Endodermal cell (in vitro differentiated cells): ENCODE measurements around the gene FGB. TPM values are rescaled to one million over a fixed set of nuclear protein-coding genes. Genes with fewer than 3 reads are reported as not detected.

Experiments
- DNase-seq: peaks from one replicate; pipeline ENCODE4 v3.0.0-alpha.2; 2017
- H3K27ac ChIP-seq: 2 replicates; pipeline ENCODE4 v1.5.1; 2013; ENCODE audit warnings: mild to moderate bottlenecking, low read depth, low read length, moderate library complexity
- H3K27me3 ChIP-seq: 2 replicates; pipeline ENCODE4 v1.6.1; 2013; ENCODE audit warnings: mild to moderate bottlenecking, low read length, moderate library complexity; ENCODE audit not compliant: insufficient read depth, control insufficient read depth, poor library complexity, severe bottlenecking
- H3K36me3 ChIP-seq: 2 replicates; pipeline ENCODE4 v1.7.0; 2013; ENCODE audit warnings: mild to moderate bottlenecking, low read length, moderate library complexity; ENCODE audit not compliant: control insufficient read depth, insufficient read depth
- H3K4me1 ChIP-seq: one replicate; pipeline ENCODE4 v1.7.0; 2013; ENCODE audit warnings: low read length; ENCODE audit not compliant: control insufficient read depth, insufficient read depth
- H3K4me3 ChIP-seq: 2 replicates; pipeline ENCODE4 v1.5.1; 2013; ENCODE audit warnings: mild to moderate bottlenecking, low read length, moderate library complexity
- H3K9ac ChIP-seq: 2 replicates; pipeline ENCODE4 v1.6.1; 2013; ENCODE audit warnings: mild to moderate bottlenecking, low read length, moderate library complexity; ENCODE audit not compliant: poor library complexity, severe bottlenecking; ENCODE audit errors: extremely low read depth
- H3K9me3 ChIP-seq: 2 replicates; pipeline ENCODE4 v1.6.1; 2013; ENCODE audit warnings: mild to moderate bottlenecking, low read length, moderate library complexity; ENCODE audit not compliant: control insufficient read depth
- H3K27ac Mint-ChIP-seq: 2 replicates; pipeline ENCODE4 v1.8.0; 2020; ENCODE audit warnings: mixed read lengths
- H3K27me3 Mint-ChIP-seq: 2 replicates; pipeline ENCODE4 v1.8.0; 2021; ENCODE audit warnings: mild to moderate bottlenecking, mixed read lengths; ENCODE audit not compliant: insufficient read depth
- H3K36me3 Mint-ChIP-seq: 2 replicates; pipeline ENCODE4 v1.8.0; 2020; ENCODE audit warnings: low read depth, mixed read lengths
- H3K4me1 Mint-ChIP-seq: 2 replicates; pipeline ENCODE4 v1.8.0; 2020; ENCODE audit warnings: mixed read lengths
- H3K4me3 Mint-ChIP-seq: 2 replicates; pipeline ENCODE4 v1.8.0; 2020; ENCODE audit warnings: mild to moderate bottlenecking, moderate library complexity, mixed read lengths
- H3K9me3 Mint-ChIP-seq: 2 replicates; pipeline ENCODE4 v1.8.0; 2020; ENCODE audit warnings: mild to moderate bottlenecking, mixed read lengths
- WGBS, 2 experiments: methylation state at CpG; one replicate each; pipeline versions ENCODE4 v1.1.5 to v1.1.7; 2013; ENCODE audit warnings: missing lambda C conversion rate in 2 of 2, mixed read lengths in 1 of 2; ENCODE audit not compliant: insufficient coverage in 1 of 2, insufficient read length in 1 of 2; 5-methylcytosine and 5-hydroxymethylcytosine counted together
- total RNA-seq, 2 donors: library from RNA; stranded (reverse); fragmentation: NEBNext Ultra II Directional in 1 of 2; extraction: Animal tissue kit (Norgen Biotek cat#: 25700) in 1 of 2; gene quantifications; 2 replicates in 1 of 2; 3 replicates in 1 of 2; pipeline ENCODE4 v1.2.1, GENCODE V29; 2021
- TF ChIP-seq, protein P1 (sequence below): fragments of 200-600 bp; sonication (generic); conservative IDR thresholded peaks from 2 replicates; pipeline ENCODE4 v1.5.0; 2021; ENCODE audit warnings: antibody characterized with exemption, mild to moderate bottlenecking

FGB gene
- total RNA-seq, 2 donors from 2014 or later: 0.55 TPM; not detected in 1

DNA sequence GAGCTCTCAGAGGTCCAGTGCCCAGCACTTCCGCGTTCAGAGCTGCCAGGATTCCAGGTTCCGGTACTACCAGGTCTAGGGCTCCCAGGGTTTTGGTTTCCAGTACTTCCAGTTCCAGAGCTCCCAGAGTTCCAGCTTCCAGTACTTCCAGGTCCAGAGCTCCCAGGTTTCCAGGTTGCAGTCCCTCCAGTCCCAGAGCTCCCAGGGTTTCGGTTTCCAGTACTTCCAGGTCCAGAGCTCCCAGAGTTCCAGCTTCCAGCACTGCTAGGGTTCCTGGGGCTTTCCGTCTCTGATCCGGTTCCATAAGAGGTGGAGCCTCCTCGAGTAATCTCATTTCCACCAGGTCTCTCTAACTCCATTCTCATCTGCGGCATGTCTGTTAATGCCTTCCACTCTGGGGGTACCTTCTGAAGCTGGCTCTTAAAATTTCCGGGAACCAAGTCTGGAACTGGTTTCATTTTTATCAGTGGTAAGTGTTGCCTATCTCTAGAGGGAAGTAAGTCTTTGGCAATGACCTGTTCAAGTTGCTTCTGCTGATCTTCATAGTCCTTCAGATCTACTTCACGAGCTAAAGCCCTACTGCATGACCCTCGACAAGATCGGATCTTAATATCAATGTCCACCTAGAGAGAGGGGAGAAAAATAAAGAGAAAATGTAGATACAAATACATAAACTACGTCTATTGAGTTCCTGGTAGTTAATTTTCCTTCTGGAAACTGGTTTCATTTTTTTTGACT is 23.7 kb downstream of the FGB start:
- Histone ChIP-seq H3K9ac (no peak overlapping the region), H3K27me3 (no peaks in the 10 kb centered on the region), H3K9me3 (no peaks in the 10 kb centered on the region), H3K27ac (no peak overlapping the region), H3K4me3 (no peak overlapping the region), H3K36me3 (no peaks in the 10 kb centered on the region), H3K4me1 (peaks cover 3% of the 10 kb centered on the region)
- no peaks in the 10 kb centered on the region for H3K9me3 Mint-ChIP-seq
- H3K27ac Mint-ChIP-seq: no peak overlapping the region
- H3K27me3 Mint-ChIP-seq: no peaks in the 10 kb centered on the region
- peaks cover 20% of the 10 kb centered on the region for H3K4me1 Mint-ChIP-seq
- DNase-seq: no peak
- no peaks in the 10 kb centered on the region for H3K36me3 Mint-ChIP-seq
- TF ChIP-seq, protein P1, sequence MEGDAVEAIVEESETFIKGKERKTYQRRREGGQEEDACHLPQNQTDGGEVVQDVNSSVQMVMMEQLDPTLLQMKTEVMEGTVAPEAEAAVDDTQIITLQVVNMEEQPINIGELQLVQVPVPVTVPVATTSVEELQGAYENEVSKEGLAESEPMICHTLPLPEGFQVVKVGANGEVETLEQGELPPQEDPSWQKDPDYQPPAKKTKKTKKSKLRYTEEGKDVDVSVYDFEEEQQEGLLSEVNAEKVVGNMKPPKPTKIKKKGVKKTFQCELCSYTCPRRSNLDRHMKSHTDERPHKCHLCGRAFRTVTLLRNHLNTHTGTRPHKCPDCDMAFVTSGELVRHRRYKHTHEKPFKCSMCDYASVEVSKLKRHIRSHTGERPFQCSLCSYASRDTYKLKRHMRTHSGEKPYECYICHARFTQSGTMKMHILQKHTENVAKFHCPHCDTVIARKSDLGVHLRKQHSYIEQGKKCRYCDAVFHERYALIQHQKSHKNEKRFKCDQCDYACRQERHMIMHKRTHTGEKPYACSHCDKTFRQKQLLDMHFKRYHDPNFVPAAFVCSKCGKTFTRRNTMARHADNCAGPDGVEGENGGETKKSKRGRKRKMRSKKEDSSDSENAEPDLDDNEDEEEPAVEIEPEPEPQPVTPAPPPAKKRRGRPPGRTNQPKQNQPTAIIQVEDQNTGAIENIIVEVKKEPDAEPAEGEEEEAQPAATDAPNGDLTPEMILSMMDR: no peak
- H3K4me3 Mint-ChIP-seq: no peak overlapping the region
- 95 to 96% methylated on average over 9 to 13 of the region's 13 CpGs for WGBS, 2 experiments

DNA sequence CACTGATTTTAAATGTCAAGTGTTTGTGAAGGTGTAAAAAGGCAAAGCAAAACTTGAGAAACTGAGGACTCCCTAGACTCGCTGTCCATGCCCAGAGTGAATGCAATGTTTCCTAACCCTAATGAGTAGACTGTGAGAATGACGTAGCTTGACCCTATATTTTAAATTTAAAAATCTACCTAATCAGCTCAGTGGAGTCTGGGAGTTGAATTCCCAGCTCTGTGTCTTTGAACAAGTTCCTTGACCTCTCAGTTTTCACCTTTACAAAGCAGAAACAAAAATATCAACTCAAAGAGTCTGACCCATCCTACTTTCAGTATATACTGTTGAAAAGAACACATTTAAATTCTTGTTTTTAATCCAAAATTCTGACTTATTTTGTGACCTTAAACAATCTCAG is 25.4 kb downstream of the FGB start:
- Mint-ChIP-seq H3K4me1 (peaks cover 13% of the 10 kb centered on the region), H3K36me3 (no peaks in the 10 kb centered on the region), H3K27ac (no peak overlapping the region), H3K9me3 (no peaks in the 10 kb centered on the region), H3K27me3 (no peaks in the 10 kb centered on the region), H3K4me3 (no peak overlapping the region)
- no peak overlapping the region for H3K4me3 ChIP-seq
- 98 to 100% methylated on average over 1 to 2 of the region's 2 CpGs for WGBS, 2 experiments
- no peaks in the 10 kb centered on the region for H3K36me3 ChIP-seq
- TF ChIP-seq, protein P1: no peak
- no peak overlapping the region for H3K9ac ChIP-seq
- H3K27ac ChIP-seq: no peak overlapping the region
- no peak for DNase-seq
- H3K4me1 ChIP-seq: no peaks in the 10 kb centered on the region
- no peaks in the 10 kb centered on the region for H3K27me3 ChIP-seq
- H3K9me3 ChIP-seq: no peaks in the 10 kb centered on the region

DNA sequence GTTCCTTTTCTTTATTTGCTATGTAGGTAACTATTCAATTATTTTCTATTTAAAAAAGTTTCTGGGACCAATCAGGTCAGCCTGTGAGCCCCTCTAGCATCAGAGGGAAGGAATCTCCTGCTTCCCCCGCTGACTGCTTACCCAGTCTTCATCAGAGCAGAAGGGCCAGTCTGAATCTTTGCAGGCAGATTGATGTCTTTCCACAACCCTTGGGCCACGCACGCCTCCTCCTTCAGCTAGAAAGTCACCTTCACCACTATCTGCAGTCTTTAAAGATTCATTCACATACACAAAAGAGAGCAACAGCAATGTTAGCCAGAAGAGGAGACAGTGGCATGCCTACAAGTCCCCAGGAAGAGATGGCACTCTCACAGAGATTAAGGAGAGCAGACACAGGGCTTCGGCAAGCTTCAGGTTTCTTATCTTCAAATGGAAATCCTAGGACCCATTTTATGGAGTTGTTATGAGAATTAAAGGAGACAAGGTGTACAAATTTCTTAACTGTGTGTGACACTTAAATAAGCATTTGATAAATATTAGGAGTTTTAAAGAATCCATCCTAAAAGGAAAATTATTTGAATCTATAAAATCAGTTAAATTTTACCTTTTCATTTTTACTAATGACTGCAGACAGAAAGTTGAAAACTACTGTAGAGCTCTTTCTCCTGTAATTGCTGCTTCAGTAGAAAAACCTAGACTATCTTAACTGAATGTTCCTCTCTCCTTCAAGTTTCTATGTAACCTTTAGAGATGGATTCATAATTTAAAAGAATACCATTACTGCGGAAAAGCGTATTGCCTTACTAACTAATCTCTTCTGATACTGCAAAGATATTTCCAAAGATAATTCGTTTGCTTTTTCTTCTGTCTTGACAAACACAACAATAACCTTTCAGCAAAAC is 26.7 kb downstream of the FGB start:
- Histone ChIP-seq H3K9ac (no peak overlapping the region), H3K9me3 (no peaks in the 10 kb centered on the region), H3K27me3 (no peaks in the 10 kb centered on the region), H3K4me3 (no peak overlapping the region), H3K36me3 (no peaks in the 10 kb centered on the region), H3K4me1 (no peaks in the 10 kb centered on the region), H3K27ac (no peak overlapping the region)
- H3K27me3 Mint-ChIP-seq: no peaks in the 10 kb centered on the region
- H3K27ac Mint-ChIP-seq: no peak overlapping the region
- TF ChIP-seq, protein P1: no peak
- H3K4me3 Mint-ChIP-seq: peak overlapping the region; percentile 11
- DNase-seq: no peak
- no peaks in the 10 kb centered on the region for H3K36me3 Mint-ChIP-seq
- WGBS, 2 experiments: 90 to 93% methylated on average over 4 to 7 of the region's 7 CpGs
- H3K9me3 Mint-ChIP-seq: no peaks in the 10 kb centered on the region
- peaks cover 16% of the 10 kb centered on the region for H3K4me1 Mint-ChIP-seq
